ENCODE results near the gene DGUOK. TPM values are rescaled to one million over a fixed set of nuclear protein-coding genes. Genes with fewer than 3 reads are reported as not detected.
"Not testable (repeated sequence)": the region's sequence is repeated elsewhere in the genome, so short reads cannot be mapped to it uniquely, and the experiment has no call there.

The DGUOK gene
- 10 to 100 TPM; 63.7 to 71.8 (median 71.2) TPM for polyA plus RNA-seq (ENCODE audit: insufficient read length in 4 of 4)

DNA sequence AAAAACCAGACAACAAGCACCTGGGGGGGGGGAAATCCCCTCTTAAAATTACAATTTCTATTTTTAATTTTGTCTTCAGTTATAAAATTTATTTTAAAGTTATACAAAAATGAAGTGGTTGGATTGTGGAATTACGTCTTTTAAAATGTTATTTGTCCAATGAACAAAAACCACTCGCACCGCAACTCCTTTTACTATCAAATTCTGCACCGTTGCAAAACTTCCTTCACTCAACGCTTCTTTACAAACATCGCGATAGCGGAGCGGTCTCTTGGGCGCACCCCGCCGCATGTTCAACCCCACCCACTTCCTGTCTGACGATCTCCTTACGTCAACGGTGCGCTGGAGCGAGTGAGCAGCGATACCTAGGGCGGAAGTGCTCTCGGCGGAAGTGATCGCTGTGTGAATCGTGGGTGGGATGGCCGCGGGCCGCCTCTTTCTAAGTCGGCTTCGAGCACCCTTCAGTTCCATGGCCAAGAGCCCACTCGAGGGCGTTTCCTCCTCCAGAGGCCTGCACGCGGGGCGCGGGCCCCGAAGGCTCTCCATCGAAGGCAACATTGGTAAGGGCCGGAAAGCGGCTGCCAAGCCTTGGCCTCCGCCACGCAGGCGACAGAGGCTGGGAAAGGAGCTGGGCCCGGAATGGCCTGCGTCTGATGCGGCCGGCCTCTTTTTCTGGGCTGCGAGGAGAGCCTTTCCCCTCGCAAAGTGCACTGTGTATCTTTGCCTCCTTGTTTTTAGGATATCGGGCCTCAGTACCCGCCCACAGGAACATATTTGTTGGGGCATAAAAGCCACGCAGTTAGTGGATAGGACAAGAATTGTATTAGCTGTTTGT, at the start of gene DGUOK:
Gene DGUOK (plus strand): TSS at position 388 of the 835 bp plus-strand sequence. CDS start 31 bp downstream, at position 419.
- DNase-seq (ENCODE audit: low read depth in 4 of 4, low spot score in 3 of 4), result peak; percentile 97 to 99 (median 98)

DNA sequence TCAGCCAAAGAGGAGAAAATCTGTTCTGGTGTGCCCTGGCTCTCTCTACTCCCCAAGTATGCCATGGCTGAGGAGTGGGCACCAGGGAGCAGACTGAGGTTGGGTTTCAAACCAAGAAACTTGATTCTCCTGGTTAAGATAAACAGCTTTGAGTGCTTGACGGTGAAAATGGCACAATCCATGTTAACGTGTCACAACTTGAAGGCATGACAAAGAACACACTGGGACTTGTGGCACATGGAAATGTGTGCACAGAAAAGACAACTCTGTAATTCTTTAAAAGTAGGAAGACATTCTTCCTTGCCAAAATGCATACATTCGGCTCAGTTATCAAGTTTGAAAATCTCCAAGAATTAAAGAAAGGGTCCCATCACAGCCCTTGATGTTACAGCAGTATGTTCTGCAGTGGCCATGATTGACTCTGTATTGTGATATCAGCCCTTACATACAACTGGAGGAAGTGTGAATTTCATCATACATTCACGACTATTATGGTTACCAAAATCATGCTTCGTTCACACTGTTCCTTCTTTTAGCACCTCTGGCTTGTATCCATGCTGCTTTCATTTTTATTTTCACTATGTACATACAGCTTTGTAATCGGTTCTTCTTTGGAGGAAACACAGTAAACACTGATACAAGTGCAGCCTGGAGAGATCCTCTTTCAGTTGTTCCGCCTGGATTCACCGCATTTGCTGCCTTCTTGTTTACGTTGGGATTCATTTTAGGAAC, 49.4 kb upstream of the DGUOK start:
- no peak for DNase-seq (ENCODE audit: low read depth in 4 of 4, low spot score in 3 of 4)

DNA sequence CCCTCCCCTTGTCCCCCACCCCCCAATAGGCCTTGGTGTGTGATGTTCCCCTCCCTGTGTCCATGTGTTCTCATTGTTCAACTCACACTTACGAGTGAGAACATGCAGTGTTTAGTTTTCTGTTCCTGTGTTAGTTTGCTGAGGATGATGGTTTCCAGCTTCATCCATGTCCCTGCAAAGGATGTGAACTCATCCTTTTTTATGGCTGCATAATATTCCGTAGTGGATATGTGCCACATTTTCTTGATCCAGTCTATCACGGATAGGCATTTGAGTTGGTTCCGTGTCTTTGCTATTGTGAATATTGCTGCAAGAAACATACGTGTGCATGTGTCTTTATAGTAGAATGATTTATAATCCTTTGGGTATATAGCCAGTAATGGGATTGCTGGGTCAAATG, 48.7 kb upstream of the DGUOK start:
- not testable (repeated sequence) for DNase-seq (ENCODE audit: low read depth in 4 of 4, low spot score in 3 of 4)

DNA sequence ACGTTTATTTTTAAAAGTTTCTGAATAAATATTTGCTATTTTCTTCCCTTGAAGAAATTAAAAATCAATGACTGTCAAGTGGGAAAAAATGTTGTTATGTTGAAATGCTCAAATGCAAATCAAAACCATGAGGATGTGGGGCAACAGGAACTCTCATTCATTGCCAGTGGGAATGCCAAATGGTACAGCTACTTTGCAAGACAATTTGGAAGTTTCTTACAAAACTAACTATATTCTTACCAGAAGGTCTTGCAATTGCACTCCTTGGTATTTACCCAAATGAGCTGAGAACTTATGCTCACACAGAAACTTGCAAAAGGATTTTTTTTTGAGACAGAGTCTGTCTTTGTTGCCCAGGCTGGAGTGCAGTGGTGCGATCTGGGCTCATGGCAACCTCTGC, 41.3 kb upstream of the DGUOK start:
- DNase-seq (ENCODE audit: low read depth in 4 of 4, low spot score in 3 of 4), result no peak

DNA sequence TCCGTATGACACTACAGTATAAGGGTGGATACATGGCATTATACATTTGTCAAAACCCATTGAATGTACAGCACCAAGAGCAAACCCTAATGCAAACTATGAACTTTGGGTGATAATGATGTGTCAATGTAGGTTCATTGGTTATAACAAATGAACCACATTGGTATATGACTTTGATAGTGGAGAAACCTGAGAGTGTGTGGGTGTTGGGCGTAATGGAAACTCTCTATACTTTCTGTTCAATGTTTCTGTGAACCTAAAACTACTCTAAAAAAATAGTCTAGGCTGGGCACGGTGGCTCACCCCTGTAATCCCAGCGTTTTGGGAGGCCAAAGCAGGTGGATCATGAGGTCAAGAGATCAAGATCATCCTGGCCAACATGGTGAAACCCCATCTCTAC, 40.3 kb upstream of the DGUOK start:
- no peak for DNase-seq (ENCODE audit: low read depth in 4 of 4, low spot score in 3 of 4)

DNA sequence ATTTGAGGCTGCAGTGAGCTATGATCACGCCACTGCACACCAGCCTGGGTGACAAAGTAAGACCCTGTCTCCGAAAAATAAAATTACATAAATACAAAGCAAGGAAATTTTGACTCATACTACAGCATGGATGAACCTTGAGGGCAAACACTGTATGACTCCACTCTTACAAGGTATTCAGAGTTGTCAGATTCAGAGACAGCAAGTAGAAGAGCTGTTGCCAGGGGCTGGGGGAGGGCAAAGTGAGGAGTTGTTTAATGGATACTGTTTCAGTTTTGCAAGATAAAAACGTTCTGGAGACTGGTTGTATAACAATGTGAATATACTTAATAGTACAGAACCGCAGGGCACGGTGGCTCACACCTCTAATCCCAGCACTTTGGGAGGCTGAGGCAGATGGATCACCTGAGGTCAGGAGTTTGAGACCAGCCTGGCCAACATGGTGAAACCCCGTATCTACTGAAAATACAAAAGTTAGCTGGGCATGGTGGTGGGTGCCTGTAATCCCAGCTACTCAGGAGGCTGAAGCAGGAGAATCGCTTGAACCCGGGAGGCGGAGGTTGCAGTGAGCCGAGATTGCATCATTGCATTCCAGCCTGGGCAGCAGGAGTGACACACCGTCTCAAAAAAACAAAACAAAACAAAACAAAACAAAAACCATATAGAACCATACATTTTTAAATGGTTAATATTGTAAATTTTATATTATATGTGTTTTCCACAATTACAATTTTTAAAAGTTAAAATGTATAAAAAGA, 38.9 kb upstream of the DGUOK start:
- not testable (repeated sequence) for DNase-seq (ENCODE audit: low read depth in 4 of 4, low spot score in 3 of 4)

DNA sequence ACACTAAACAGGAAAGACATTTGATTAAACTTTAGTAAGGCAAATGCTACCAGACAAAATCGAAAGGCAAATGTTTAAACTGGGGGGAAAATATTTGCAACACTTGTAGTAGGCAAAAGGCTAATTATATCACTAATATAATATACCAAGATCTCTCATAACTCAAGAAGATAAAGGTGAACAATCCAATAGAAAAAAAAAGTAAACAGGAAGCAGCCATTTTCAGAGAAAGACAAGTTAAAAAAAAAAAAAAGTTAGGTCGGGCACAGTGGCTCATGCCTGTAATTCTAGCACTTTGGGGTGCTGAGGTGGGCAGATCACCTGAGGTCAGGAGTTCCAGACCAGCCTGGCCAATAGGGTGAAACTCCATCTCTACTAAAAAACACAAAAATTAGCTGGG, 38.3 kb upstream of the DGUOK start:
- DNase-seq (ENCODE audit: low read depth in 4 of 4, low spot score in 3 of 4), result no peak

DNA sequence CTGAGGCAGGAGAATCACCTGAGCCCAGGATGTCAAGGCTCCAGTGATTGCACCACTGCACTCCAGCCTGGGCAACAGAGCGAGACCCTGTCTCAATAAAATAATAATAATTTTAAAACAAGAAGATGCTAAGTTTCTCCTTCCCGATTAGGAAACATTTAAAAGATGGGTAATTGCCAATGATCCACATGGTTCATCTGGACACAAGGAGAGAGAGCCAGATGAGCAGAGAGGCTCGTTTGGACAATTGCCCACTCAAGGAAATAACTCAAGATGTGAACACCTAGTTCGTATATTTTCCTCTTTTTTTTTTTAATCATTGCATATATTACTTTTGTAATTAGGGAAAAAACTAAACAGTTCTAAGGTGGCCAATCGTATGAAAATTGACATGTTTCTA, 37.5 kb upstream of the DGUOK start:
- no peak for DNase-seq (ENCODE audit: low read depth in 4 of 4, low spot score in 3 of 4)

DNA sequence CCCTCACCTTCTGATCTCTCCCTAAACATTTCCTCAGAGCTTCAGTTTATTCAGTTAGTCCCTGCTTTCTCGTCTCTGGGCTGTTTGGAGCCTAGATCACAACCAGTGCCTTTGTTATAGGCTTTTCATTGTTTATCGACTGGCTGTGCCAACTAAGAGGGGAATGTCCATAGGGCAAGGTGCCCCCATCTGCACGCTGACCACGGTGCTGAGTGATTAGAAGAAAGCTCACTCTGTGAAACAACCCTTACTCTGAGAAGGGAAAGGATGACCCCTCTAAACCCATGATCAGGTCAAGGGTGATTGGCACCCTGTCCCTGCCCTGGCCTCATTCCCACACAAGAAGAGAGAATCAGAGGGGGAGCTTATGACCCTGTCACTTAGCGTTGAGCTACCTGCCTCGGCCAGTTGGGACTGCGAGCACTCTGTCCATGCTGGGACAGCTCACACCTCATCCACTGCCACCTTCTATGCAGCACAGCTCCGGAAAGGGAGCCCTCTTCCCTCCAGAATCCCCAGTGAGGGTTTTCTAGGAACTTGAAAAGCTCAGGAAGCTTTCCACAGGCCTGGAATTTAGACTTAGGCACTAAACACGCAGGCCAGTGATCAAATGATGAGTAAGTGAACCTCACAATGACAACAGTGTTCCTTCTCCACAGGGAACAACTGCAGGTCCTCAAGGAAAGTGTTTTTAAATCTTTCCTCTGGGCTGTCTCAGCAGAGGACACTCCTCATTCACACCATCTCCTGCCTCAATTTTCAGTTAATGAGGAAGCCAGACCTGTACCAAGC, 36.2 kb upstream of the DGUOK start:
- DNase-seq (ENCODE audit: low read depth in 4 of 4, low spot score in 3 of 4), result no peak

DNA sequence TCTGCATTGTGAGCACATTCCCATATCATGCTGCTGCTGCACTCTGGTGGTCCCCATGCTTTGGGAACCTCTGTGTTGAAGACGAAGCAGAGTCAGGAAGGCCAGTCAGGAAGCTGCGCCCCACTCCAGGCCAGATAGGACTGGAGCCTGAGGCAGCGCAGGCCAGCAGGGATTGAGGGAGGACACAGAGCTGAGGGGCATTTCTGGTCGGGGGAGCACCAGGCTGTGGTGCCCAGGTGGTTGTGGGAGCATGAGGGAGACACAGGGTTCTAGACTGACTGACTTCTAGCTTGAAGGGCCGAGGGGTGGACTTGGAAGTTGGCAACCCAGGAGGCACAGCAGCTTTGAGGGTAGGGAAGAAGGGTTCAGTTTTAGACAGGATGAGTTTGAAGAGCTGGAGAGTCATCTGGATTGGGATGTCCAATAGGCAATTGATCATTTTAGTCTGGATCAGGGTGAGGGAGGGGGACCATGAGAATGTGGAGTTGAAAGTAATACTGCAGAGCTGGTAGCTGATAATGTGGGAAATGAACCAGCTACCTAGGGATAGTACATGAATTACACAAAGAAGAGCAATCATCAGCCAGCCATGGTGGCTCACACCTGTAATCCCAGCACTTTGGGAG, 35.3 kb upstream of the DGUOK start:
- no peak for DNase-seq (ENCODE audit: low read depth in 4 of 4, low spot score in 3 of 4)

DNA sequence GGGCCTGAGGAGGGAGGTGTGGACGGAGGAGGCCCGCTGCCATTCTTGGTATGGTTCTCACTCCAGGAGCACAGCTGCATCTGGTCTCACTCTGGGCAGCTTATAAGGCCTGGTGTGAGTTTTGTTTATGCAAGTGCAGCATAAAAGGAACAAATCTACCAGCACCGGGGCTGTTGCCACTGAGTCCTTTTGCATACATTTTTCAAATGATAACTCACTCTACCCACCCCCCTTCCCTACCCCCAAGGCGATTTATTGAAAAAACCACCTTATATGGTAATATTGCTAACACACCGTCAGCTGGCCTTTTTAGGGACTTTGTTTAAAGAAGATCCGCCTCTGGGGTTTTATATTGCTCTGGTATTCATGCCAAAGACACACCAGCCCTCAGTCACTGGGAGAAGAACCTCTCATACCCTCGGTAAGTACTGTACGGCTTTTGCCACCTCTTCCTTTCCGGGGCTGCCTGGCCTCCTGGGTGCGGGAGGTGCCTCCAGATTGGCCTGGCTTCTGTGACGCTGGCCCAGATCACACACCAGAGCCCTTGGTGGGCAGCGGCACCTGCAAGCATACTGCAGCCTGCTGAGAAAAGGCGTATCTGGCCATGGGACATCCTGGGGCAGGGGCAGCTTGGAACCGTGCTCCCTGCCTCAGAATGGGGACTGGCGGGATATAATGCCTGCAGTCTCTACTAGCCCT, 33.9 kb upstream of the DGUOK start, which contains the start of gene ACTG2:
Gene ACTG2 (plus strand): TSS at position 378 of the 699 bp plus-strand sequence. CDS start 8,304 bp downstream, outside the sequence.
- DNase-seq (ENCODE audit: low read depth in 4 of 4, low spot score in 3 of 4), result no peak

DNA sequence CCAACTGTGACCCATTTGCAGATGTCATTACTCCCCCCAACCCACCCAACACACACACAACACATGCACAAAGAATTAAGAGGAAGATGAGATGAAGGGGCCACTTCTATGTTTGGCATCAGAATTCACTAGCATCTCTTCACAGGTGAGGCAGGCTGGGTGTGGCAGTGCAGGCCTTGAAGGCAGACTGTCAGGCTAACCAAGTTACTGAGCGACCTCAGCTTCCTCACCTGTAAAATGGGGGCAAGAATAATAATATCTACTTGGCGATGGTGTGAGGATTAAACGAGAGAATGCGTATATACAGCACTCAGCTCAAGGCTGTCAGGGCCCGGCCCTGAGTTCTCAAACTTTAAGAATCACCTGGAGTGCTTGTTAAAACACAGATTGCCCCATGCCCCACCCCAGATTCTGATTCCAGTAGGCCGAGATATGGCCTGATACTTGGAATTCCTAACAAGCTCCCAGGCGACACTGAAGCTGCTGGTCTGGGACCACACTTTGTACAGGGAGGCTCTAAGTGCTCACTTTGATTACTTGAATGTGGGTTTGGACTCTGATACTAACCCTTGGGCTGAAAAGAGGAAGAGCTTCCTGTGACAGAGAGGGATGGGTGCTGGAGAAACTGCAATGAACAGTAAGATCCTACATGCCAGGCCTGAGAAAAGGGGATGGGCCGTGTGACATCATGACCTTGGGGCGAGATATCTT, 32.8 kb upstream of the DGUOK start:
- no peak for DNase-seq (ENCODE audit: low read depth in 4 of 4, low spot score in 3 of 4)

DNA sequence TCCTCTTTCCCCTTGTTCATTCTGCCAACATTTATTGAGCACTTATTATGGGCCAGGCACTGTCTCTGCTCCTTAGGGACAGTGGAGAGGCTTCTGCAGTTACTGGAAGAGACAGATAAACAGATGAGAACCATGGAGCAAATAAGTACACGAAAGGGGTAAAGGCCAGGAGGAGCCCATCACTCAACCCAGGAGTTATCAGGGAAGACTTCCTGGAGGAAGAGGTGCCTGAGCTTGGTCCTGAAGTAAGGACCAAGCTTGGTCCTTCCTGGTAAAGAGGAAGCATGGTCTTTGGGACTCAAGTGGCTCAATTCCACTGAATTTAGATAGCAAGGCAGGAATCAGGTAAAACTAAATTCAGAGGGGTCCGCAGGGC, 32.2 kb upstream of the DGUOK start:
- no peak for DNase-seq (ENCODE audit: low read depth in 4 of 4, low spot score in 3 of 4)

DNA sequence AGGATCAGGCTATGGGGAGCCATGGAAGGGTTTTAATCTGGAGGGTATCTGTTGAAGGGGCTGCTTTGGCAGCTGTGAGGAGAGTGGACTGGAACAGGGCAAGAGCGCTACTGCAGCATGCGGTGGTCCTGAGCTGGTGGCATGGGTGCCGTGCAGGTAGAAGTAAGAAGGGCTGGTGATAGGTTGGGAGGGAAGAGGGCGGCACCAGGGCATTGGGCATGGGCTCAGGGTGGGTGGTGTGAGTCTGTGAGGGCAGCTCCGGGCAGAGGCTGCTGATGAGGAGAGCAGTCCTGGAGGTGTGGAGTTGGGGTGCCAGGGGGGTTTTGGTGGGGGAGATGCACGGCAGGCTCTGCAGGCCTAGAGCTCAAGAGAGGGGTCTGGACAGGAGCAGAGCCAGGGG, 31.8 kb upstream of the DGUOK start:
- DNase-seq (ENCODE audit: low read depth in 4 of 4, low spot score in 3 of 4), result no peak

DNA sequence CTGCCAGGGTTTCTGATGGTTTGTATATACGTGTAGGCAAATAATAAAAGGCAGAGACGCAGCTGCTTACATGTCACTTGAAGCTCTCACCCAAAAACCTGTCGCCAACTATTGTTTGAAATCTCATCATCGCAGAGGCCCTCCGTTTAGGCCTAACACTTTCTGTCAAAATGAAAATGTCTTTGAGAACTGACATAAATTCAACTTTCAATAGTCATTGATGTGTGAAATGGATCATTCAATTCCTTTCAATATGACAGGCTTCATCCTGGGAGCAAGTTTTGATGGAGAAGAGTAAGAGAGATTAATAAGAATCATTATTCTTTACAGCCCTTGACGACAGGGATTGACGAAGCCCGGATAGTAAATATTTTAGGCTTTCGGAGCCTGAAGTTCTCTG, 31.2 kb upstream of the DGUOK start:
- DNase-seq (ENCODE audit: low read depth in 4 of 4, low spot score in 3 of 4), result no peak

DNA sequence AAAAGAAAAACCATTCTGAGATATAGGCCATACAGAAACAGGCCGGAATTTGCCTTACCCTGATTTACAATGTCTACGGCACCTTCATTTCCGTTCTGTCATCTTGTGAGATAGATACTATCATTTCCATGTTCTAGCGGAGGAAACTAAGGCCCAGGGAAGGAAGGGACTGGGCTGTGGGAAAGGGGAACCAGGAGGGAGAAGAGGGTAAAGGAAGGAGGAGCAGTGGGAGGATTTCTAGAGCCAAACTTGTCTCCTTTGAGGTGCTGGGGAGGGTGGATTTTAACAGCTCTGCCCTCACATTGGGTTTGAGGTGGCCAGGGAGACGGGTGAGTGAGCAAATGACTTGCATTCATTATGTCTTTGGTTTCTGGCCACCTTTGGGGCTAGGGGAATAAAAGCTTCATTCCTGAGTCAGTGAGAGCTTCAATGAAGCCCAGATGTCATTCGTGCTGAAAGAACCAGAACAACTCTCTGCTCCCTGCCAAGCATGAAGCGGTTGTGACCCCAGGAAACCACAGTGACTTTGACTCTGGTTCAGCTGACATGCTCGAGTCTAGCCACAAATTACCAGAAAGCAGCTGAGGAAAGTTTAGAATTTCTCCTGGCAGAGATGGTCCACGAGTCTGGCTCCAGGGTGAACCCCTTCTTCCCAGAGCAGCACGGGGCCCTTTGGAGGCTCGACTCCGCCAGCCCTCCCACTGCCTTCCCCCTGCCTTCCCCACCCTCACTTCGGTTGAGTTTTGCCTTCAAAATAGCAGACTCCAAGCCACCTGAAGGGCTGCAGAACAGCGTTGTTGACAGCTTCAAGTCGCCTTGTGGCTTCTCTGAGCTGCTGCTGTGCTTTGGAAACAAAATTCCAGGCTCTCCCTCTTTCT, 30.1 kb upstream of the DGUOK start:
- DNase-seq (ENCODE audit: low read depth in 4 of 4, low spot score in 3 of 4), result no peak

DNA sequence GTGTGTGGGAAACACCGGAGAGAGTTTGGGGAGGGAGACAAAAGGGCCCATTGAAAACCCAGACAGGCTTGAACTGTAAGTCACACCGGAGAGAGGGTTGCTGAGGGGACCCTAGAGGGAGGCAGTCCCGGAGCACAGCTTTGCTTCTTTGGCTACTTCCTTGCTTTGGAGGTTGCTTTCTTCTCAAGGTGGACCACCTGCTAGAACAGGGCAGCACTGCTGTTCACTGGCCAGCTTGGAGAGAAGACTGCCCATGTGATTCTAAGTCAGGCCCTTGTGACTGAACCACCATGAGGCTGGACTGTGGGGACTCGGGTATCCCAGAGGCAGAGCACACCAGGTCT, 29.5 kb upstream of the DGUOK start:
- DNase-seq (ENCODE audit: low read depth in 4 of 4, low spot score in 3 of 4), result no peak

DNA sequence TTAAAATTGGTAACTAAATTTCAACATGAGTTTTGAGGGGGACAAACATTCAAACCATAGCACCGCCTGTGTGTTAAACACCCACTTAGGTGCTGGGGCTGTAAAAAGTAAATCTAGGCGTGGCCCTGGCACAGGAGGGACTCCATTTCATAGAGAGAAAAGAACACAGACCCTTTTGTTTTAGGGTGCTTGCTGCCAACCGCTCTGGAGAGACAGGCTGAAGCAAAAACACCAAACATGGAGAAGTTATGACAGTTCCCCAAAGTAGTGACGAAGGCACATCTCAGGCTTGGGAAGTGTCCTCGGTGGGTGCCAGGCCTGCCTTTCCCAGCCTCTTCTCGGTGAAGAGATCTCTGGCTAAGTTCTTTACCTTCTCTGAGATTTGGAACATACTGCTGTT, 28.7 kb upstream of the DGUOK start:
- no peak for DNase-seq (ENCODE audit: low read depth in 4 of 4, low spot score in 3 of 4)
